Activated CD4-positive, alpha-beta T cell treated with anti-CD3 and anti-CD28 coated beads for 48 hours (primary cell): ENCODE data around the gene SDC3.
A peak's percentile ranks its signal among the peaks of the same experiment; 100 is the strongest.

Source experiments
- DNase-seq: peaks from one replicate; pipeline ENCODE4 v3.0.0-alpha.2; 2020

The SDC3 gene

DNA sequence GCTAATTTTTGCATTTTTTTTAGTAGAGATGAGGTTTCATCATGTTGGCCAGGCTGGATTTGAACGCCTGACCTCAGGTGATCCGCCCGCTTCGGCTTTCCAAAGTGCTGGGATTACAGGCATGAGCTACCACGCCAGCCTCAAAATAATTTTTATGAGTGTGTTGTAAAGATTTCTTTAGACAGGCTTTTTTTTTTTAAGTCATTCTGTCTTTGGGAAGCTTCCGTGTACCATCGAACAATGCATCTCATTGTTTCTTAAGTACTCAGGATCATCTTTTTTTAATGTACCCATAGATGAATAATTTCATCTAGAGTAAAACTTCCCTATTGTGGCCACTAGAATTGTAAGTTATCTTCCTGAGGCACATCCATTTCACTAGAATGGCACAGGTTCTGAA is 19.6 kb upstream of the SDC3 start:
- DNase-seq, result no peak

GRCh38 chr1:30927448-30927847 is 18.9 kb upstream of the SDC3 start:
- no peak for DNase-seq

- DNase-seq, result no peak
Measured at GRCh38 chr1:30923597-30923996, 15.0 kb upstream of the SDC3 start.

GRCh38 chr1:30920827-30921226 is 12.3 kb upstream of the SDC3 start:
- no peak for DNase-seq

- DNase-seq, result no peak
Measured at GRCh38 chr1:30919025-30919881, 10.7 kb upstream of the SDC3 start.

DNA sequence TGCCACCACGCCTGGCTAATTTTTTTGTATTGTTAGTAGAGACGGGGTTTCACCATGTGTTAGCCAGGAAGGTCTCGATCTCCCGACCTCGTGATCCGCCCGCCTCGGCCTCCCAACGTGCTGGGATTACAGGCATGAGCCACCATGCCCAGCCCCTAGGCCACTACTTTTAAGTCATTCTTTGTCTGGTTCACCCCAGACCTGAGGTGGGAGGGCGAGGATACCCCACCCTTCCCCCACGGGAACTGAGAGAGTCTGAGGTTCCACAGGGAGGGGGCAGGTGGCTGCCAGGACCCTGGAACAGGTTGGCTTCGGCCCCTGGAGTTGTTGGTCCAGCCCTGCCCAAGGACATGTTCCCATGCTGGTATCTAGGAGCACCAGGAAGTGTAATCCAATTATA is 7.7 kb upstream of the SDC3 start:
- DNase-seq, result no peak

GRCh38 chr1:30915491-30916230 is 7.1 kb upstream of the SDC3 start:
- DNase-seq, result no peak

DNA sequence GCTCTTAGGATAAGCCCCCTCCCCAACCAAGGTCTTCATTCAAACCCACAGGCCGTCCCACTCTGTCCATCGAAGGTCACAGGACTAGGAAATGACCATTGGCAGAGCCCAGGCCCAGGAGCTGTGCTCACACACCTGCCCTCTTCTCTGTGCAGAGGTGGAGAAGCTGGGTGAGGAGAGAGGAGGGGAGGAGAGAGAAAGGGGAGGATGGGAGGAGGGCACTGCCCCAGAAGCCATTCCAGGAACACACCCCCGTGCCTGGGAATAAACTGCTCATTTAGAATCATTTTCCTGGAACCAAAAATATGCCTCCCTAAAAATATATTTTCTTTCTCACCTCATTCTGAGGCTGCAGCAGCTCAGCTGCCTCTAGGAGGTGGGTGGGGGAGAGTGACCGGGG is 6.4 kb upstream of the SDC3 start:
- no peak for DNase-seq

DNA sequence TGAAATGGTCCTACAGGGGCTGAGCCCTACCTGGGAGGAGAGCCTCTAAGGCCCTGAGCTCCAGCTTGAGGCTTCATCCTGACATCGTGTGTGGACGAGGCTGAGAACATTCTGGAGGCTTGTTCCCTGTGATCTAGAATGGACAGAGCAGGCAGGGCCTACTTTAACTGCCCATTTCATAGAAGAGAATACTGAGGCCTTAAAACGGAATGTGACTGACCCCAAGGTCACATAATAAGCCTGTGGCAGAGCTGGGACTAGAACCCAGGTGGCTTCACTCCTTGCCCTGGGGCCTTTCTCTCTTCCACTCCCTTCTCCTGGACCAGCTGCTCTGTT is 6.0 kb upstream of the SDC3 start:
- DNase-seq, result no peak

- DNase-seq, result no peak
Measured at GRCh38 chr1:30912913-30913652, 4.5 kb upstream of the SDC3 start.

DNA sequence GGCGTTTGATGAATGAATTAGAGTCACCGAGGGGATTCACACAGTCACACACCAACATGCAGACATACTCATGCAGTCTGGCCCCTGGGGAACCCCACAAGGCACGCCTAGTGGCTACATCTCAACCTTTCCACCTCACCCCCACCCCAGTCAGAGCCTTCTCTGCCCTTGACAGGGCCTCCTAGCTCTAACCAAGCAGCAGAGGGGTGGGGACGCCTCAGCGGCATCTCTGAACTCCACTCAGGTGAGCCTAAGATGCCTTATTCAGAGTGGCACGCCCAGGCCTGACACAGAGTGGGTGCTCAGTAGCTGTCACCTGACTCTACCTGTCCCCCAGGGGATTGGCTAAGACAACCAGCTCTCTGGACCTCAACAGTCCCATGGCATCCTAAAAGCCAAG is 3.7 kb upstream of the SDC3 start:
- no peak for DNase-seq

DNA sequence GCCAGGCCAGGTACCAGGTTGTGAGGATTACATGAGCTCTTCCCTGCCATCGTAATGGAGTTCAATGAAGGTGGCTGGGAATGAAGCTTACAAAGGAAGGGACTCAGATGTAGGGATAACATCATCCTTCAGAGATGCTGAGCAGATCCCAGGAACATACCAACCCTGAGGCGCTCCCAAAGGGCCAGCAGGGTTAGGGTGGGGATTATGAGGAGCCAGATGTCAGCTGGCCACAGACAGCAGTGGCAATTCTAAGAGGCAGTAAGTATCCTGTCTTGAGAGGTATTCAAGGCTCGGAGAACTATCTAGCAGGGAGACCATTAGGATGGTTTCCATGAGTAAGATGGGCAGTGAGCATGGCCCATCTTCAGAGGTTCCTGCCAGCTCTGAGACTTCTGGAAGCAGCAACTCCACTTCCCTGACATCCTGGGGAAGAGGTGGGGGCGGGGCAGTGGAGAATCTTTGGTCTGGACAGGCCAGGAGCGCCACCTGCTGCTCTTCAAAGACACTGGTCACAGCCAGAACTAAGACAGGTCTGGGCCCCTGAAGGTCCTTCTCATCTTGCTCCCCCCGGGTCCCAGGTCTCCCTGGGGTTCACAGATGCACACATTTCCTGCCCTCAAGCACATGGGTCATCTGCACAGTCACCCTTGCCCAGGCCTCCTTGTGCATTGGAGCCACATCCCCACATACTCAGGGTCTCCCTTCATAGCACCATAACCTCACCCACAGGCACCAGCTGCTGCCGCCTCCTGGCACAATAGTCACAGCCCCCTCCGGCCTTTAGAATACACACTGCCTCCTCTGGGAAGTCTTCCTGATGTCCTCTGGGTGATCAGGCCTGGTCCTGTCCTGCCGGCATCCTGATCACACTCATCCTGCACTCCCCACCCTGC is 2.7 kb upstream of the SDC3 start:
- DNase-seq, result peak; percentile 78

DNA sequence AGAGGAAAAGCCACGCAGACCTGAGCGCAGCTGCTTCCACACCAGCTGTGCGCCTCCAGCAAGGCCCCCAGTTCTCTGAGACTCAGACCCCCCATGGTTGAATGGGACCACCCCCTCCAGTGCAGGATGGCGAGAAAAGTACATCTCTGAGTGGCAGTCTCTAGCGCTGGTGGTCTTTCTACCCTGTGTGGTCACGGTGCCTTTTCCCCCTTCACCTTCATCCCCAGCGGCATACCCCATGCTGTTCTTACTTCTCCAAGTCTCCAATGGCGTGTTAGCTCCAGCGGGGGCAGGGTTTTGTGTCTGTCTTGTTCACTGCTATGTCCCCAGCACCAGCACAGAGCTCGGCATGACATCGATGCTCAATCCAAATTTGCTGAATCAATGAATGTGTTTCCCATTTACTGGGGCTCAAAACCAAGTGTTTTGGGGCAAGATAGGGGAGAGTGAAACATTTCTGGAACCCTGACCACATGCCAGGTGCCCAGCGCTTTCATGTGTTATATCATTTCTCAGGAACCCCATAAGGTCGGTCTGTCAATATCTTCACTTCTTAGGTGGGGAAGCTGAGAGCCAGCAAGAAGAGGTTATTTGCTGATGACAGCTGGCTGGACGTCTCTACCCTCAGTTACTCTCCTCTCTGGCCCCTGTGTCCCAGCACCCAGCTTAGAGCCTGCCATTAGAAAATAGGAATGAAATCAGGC is 959 bp upstream of the SDC3 start:
- no peak for DNase-seq

- no peak for DNase-seq
Measured at GRCh38 chr1:30908316-30908695, 252 bp downstream of the SDC3 start.

DNA sequence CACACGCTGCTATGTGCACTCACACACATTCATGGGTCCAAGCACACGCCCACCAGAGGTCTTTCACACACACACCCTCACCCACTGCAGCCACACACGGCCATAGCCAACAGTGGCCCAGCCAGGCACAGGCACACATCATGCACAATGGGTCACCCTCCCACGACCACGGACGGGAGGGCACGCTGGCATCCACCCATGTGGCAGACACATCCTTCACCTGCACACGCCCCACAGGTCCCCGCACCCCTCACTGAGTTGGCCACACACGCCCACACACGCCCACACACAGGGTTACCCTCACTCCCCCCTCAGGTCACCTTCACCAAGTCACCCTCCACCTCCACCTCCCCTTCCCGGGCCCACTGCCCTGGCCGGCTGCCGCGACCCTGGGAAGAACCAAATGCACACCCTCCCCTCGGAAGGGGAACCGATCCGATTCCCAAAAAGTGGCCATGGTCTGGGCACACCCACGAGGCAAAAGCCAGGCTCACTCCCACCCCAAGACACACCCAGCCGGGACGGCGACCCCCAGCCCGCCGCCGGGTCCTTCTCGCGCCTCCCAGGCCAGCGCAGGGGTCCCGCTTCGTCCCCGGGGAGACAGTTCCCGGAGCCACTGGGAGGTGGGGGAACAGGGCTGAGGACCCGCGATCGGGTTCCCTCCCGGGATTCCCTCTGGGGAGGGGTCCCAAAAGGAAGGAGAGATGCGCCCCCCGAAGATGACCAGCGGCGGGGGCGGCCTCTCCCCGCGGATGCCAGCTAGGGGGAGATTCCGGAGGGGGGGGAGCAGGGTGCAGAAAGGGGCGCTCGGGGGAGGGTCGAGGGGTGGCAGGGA is 860 bp downstream of the SDC3 start:
- no peak for DNase-seq

DNA sequence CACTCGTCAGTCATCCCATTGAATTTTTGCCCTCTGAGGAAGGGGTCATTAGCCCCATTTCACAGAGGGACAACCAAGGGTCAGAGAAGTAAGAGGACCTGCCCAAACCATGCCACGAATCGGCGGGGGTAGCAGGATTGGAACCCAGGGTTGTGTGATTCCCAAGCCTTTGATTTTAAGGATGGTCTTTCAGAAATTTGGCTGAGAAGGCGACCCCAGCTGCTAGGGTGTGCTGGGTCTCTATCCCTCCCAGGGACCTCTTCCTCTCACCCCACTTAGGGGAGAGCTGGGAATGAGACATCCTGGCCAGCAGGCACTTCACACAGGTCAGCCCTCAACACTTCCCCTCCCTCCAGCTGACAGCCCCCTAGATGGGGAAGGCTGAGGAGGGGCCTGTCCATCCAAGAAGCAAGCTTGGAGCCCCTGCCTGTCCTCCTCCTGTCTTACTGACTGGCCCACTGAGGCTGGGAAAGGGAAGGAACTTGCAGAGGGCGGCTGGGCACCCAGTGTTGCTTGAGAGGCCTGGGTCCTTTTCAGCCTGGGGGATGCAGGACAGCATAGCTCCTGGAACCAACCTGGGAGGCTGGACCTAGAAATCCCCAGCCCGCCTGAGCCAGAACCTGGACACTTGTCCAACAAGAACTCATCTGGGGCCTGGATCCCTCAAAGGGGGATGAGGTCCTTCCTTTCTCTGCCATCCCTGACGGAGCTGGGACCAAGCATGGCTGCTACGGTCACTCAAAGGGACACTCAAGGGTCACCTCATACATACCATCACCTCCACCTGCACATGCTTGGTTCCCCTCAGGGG is 1.7 kb downstream of the SDC3 start:
- DNase-seq, result no peak

- no peak for DNase-seq
Measured at GRCh38 chr1:30905916-30906620, 2.5 kb downstream of the SDC3 start.

DNA sequence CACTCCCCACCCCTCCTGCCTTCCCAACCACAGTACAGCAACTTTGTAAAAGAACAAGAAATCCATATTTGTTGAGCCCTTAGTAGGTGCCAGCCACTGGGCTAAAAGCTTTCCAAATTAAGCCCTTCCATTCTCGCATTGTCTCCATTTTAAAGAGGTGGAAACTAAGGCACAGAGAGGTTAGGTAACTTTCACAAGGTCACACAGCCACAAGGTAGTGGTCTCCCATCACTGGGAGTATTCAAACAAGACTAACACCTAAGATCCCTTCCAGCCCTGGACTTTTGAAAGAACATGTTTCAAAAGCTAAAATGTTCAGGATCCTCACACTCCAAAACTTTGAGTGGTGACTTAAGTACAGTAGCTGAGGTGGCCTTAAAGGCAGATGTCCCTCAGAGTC is 3.2 kb downstream of the SDC3 start:
- no peak for DNase-seq

DNA sequence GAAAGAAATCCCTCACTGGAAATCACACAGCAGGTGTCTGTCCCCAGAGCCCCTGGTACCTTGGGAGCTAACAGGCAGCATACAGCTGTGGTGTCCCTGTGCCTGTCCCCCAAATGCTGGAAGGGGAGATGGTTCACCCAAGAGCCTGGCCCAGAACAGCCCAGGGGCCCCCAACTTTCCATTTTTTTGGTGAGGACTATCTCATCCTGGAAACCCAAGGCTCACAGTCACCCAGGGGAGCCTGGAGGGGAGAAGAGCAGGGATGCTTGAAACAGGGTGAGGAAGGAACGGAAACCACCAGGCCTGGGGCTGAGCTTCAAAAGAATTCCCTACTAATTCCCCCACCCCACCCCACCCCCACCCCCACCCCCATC is 3.6 kb downstream of the SDC3 start:
- DNase-seq, result no peak
